GM06990 (cell line): ENCODE measurements around the gene EPB41.
A peak's percentile ranks its signal among the peaks of the same experiment; 100 is the strongest.

Source experiments
- DNase-seq: peaks from one replicate; pipeline ENCODE4 v3.0.0-alpha.2; 2011; ENCODE audit not compliant: insufficient read length; ENCODE audit errors: extremely low read depth
- H3K27me3 ChIP-seq: replicated peaks from 2 replicates; pipeline ENCODE4 v1.6.0; 2011; ENCODE audit warnings: low read length; ENCODE audit not compliant: control insufficient read depth, insufficient read depth
- H3K36me3 ChIP-seq: 2 replicates; pipeline ENCODE4 v1.5.1; 2011; ENCODE audit warnings: low read length; ENCODE audit not compliant: control insufficient read depth, insufficient read depth
- H3K4me3 ChIP-seq: replicated peaks from 2 replicates; pipeline ENCODE4 v1.5.1; 2011; ENCODE audit warnings: low read depth, mild to moderate bottlenecking, control low read depth, low read length
- TF ChIP-seq, protein P1 (sequence below): IDR thresholded peaks from 2 replicates; pipeline ENCODE4 v1.5.1; 2011; ENCODE audit warnings: low read length, control low read depth, mild to moderate bottlenecking, inconsistent platforms; ENCODE audit not compliant: insufficient read depth, poor library complexity, severe bottlenecking

The EPB41 gene

GRCh38 chr1:28914228-28915030 is at the start of gene EPB41:
Gene EPB41 (plus strand): TSS chr1:28914569. CDS start chr1:28987438, 72,869 bp downstream.
- Histone ChIP-seq H3K27me3 (no peaks in the 10 kb centered on the region), H3K36me3 (no peaks in the 10 kb centered on the region), H3K4me3 (peak within 1 kb of the TSS; percentile 62)
- TF ChIP-seq, protein P1, sequence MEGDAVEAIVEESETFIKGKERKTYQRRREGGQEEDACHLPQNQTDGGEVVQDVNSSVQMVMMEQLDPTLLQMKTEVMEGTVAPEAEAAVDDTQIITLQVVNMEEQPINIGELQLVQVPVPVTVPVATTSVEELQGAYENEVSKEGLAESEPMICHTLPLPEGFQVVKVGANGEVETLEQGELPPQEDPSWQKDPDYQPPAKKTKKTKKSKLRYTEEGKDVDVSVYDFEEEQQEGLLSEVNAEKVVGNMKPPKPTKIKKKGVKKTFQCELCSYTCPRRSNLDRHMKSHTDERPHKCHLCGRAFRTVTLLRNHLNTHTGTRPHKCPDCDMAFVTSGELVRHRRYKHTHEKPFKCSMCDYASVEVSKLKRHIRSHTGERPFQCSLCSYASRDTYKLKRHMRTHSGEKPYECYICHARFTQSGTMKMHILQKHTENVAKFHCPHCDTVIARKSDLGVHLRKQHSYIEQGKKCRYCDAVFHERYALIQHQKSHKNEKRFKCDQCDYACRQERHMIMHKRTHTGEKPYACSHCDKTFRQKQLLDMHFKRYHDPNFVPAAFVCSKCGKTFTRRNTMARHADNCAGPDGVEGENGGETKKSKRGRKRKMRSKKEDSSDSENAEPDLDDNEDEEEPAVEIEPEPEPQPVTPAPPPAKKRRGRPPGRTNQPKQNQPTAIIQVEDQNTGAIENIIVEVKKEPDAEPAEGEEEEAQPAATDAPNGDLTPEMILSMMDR, result no peak
- DNase-seq, result peak; percentile 98

DNA sequence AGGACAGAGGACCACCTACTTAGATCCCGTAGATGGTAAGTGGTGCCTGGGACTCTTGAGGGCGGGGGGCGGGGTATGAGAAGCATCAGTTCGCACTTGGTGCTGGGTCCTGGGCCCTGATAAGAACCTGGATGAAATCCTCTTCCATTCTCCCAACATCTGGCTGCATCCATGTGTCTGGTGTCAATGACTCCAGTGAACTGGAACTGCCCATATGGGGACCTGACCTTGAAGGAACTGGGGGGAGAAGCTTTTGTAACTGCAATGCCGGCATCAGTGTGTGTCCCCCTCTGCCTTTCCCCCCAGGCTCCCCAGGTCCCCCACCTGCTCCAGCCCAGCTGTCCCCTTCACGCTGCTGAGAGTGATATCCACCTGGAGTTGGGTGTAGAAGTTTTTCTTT is 49.7 kb upstream of the EPB41 start:
- no peak overlapping the region for H3K4me3 ChIP-seq
- H3K36me3 ChIP-seq, result no peaks in the 10 kb centered on the region
- TF ChIP-seq, protein P1, result no peak
- H3K27me3 ChIP-seq, result no peaks in the 10 kb centered on the region; the same call in 1 of the 2 replicates
- DNase-seq, result no peak

DNA sequence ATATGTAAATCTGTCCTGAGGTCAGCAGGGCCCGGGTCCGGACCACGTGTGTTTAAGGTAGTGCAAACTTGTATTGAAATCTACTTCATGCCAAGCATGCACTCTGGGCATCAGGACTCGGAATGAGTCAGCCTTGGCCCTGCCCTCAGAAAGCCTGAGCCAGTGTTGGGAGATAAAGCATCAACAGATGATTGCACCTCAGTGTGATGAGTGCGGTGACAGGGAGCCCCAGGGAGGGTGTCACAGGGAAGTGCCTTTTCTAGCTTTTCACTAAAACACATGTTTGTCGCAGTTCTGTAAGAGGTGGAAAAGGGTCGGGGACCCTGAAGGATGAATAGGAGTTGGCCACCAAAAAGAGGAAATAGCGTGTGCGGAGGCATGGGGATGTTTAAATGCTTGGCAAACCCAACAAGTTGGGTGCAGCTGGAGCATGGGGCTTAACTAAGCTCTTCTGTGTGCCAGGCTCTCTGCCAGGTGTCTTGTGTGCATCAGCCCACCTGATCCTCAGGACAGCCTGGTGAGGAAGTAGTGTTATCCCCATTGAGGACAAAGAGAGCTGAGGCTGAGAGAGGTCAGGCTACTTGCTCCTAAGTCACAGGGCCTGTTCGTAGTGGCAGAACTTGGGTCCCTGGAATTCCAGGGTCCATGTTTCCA is 48.2 kb upstream of the EPB41 start:
- no peaks in the 10 kb centered on the region for H3K36me3 ChIP-seq
- no peak for DNase-seq
- TF ChIP-seq, protein P1, result no peak
- H3K4me3 ChIP-seq, result no peak overlapping the region
- H3K27me3 ChIP-seq, result no peaks in the 10 kb centered on the region; the same call in 1 of the 2 replicates

- Histone ChIP-seq H3K4me3 (no peak overlapping the region), H3K27me3 (no peaks in the 10 kb centered on the region; the same call in 1 of the 2 replicates), H3K36me3 (no peaks in the 10 kb centered on the region)
- no peak for DNase-seq
- TF ChIP-seq, protein P1, result no peak
Observed at GRCh38 chr1:28867850-28868249, 46.5 kb upstream of the EPB41 start.

DNA sequence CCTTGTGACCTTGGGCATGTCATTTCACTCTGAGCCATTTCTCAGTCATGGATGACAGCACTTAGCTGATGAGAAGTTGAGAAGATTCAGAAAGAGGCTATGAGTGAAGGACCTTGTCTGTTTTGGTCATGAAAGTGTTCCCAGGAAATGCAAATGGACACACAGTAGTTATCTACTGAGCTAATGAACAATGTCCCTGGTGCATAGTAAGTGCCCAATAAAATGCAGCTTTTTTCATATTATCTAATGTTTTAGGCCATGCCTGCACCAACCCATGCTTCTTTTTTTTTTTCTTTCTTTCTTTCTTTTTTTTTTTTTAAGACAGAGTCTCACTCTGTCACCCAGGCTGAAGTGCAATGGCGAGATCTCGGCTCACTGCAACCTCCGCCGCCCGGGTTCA is 44.4 kb upstream of the EPB41 start:
- Histone ChIP-seq H3K36me3 (no peaks in the 10 kb centered on the region), H3K27me3 (no peaks in the 10 kb centered on the region; the same call in 1 of the 2 replicates), H3K4me3 (no peak overlapping the region)
- no peak for DNase-seq
- TF ChIP-seq, protein P1, result no peak
